ENCODE measurements around the gene SSTR4.

DNA sequence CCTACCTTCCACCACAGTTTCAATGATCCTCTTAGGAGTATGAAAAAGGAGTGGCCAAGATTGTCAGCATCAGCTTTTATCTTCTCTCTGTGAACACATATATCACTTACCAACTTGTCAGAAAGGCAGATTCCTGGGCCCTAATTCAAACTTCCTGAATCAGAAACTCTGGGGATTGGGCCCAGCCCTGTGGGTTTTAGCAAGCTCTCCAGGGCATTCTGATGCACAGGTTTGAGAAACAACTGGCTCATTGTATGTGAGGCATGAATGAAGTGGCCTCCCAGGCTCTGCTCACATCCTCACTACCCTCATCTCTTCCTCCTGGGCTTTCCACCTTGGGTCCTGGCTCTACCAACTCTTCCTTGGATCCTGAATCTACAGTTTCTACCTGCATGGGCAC lies 27.5 kb downstream of the SSTR4 start:
- TF ChIP-seq, protein P1, sequence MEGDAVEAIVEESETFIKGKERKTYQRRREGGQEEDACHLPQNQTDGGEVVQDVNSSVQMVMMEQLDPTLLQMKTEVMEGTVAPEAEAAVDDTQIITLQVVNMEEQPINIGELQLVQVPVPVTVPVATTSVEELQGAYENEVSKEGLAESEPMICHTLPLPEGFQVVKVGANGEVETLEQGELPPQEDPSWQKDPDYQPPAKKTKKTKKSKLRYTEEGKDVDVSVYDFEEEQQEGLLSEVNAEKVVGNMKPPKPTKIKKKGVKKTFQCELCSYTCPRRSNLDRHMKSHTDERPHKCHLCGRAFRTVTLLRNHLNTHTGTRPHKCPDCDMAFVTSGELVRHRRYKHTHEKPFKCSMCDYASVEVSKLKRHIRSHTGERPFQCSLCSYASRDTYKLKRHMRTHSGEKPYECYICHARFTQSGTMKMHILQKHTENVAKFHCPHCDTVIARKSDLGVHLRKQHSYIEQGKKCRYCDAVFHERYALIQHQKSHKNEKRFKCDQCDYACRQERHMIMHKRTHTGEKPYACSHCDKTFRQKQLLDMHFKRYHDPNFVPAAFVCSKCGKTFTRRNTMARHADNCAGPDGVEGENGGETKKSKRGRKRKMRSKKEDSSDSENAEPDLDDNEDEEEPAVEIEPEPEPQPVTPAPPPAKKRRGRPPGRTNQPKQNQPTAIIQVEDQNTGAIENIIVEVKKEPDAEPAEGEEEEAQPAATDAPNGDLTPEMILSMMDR (conservative IDR thresholded peaks at IDR 0.05) = no peak
- no peak for TF ChIP-seq EZH2 (IDR thresholded peaks at IDR 0.05; ENCODE audit: low read depth)

All from PC-9 (cell line).